Inflammatory macrophage treated with lipopolysaccharide for 4 hours (primary cell): Measurements from ENCODE around the gene VDAC1.
A peak's percentile ranks its signal among the peaks of the same experiment; 100 is the strongest.
"Not testable (repeated sequence)": the region's sequence is repeated elsewhere in the genome, so short reads cannot be mapped to it uniquely, and the experiment has no call there.

ENCODE experiments used
- DNase-seq: peaks from one replicate; pipeline ENCODE4 v3.0.0-alpha.2; 2020

The VDAC1 gene

GRCh38 chr5:133963493-133964128 lies 41.2 kb downstream of the VDAC1 start:
- no peak for DNase-seq

- DNase-seq = no peak
Observed at GRCh38 chr5:133962801-133963476, 41.8 kb downstream of the VDAC1 start.

- DNase-seq = no peak
Observed at GRCh38 chr5:133962131-133962530, 42.6 kb downstream of the VDAC1 start.

- DNase-seq = no peak
Observed at GRCh38 chr5:133959643-133960042, 45.1 kb downstream of the VDAC1 start.

- DNase-seq = no peak
Observed at GRCh38 chr5:133957591-133957990, 47.2 kb downstream of the VDAC1 start.

DNA sequence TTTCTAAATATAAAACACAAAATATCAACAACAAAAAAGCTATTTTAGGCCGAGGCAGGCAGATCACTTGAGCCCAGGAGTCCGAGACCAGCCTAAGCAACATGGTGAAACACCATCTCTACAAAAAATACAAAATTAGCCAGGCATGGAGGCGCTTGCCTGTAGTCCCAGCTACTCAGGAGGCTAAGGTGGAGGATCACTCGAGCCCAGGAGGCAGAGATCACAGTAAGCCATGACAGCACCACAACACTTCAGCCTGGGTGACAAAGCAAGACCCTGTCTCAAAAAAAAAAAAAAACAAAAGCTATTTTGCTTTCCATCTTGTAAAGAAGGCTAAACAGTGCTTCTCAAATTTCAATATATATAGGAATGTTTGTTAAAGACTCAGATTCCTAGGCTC lies 47.7 kb downstream of the VDAC1 start:
- no peak for DNase-seq

DNA sequence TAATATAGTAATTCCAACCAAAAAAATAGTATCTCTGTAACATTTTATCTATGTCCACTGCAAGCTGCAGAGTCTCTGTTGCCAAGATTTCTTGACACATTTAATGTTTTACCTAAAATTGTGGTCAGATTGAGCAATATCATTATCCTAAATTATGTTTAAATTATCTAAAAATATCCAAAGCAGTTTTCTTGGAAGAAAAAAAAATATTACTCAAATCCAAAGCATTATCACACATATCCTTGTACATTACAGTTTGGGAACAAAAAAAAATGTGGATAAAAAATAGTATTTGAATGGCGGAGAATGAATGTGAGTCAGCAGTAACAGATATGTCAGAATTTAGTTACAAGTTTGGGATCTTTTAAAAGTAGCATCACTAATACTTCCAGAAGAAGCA lies 48.6 kb downstream of the VDAC1 start:
- not testable (repeated sequence) for DNase-seq

GRCh38 chr5:133953568-133954145 lies 51.1 kb downstream of the VDAC1 start:
- no peak for DNase-seq

GRCh38 chr5:133952729-133953567 lies 51.8 kb downstream of the VDAC1 start:
- peak; percentile 42 for DNase-seq

- no peak for DNase-seq
Observed at GRCh38 chr5:133950821-133951612, 53.8 kb downstream of the VDAC1 start.

DNA sequence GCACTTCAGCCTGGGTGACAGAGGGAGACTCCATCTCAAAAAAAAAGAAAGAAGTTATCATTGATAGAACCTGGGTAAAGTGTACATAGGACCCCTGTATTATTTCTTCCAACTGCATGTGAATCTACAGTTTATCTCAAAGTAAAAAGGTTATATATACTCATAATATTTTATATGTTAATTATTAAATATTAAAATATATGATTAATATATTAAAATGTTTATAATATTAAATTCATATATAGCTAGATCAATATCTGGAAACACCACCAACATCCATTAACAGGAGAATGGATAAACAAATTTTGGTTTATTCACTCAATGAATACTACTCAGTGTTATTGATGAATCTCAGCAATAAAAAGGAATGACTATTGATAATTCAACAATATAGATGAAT lies 56.1 kb downstream of the VDAC1 start:
- no peak for DNase-seq

- no peak for DNase-seq
Observed at GRCh38 chr5:133947431-133947841, 57.3 kb downstream of the VDAC1 start.

- no peak for DNase-seq
Observed at GRCh38 chr5:133945568-133945967, 59.2 kb downstream of the VDAC1 start.

GRCh38 chr5:133944263-133945185 lies 60.3 kb downstream of the VDAC1 start:
- DNase-seq = peak; percentile 49

GRCh38 chr5:133943475-133943817 lies 61.3 kb downstream of the VDAC1 start:
- no peak for DNase-seq

DNA sequence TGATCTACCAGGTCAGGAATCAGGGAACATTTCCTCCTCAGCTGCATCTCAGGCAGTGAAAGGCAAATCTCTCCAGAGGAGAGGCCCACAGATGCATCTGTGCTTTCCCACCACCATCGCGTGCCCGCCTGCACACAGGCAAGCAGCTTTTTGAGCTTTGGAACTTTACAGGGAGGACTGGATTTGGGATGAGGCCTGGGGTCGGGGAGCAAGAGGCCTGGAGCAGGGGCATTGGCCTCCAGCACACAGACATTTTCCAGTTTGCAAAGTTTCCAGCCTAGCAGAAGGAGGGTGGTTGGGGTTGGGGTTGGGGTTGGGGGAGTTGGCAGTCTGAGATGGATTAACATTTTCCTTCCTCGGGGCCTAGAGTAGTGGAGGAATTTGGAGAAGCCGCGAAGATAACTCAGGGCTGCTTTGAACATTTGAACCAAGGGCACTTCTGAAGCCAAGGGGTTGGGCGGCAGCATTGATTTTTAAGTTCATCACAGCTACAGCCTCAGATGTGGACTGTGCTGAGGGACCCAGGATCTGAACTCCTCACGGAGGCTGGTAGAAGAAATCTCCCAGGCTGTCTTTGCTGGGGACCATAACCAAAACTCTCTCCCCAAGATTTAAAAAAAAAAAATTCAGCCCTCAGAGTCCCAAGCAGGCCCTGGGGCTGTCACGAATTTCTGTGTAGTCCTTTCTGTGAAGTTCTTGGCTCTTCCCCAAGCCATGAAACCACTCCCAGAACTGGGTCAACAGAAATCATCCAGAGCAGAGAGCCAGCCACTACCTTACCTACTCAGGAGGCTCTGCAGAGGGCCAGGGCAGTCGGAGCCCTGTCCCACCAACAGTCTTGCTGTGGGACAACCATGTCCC lies 61.9 kb downstream of the VDAC1 start:
- no peak for DNase-seq

- no peak for DNase-seq
Observed at GRCh38 chr5:133941456-133942196, 63.1 kb downstream of the VDAC1 start.

DNA sequence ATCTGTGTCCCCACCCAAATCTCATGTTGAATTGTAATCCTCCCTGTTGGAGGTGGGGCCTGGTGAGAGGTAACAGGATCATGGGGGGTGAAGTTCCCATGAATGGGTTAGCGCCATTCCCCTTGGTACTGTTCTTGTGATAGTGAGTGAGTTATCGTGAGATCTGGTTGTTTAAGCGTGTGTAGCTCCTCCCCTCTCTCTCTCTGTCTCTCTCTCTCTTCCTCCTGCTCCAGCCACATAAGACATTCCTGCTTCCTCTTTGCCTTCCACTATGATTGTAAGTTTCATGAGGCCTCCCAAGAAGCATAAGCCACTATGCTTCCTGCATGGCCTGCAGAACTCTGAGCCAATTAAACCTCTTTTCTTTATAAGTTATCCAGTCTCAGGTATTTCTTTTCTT lies 65.1 kb downstream of the VDAC1 start:
- DNase-seq = peak; percentile 9

DNA sequence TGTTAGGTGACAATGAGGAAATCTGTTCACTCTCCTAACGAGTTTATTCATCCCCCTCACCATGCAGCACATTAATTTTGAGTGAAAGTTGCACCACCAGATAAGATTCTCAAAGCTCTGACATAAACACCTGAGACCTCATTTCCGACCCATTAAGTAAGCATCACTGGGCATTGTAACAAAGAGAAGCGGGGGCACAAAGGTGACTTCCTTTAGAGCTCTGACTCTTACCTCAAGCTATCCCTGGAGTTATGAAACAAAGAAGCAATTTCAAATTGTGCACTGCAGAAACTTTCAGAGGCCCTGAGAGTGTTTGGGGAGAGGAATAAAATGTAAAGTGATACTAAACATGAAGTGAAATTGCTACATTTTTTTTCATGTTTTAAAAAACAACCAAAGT lies 65.8 kb downstream of the VDAC1 start:
- DNase-seq = no peak
